ENCODE measurements around the gene RECK. TPM values are rescaled to one million over a fixed set of nuclear protein-coding genes. Genes with fewer than 3 reads are reported as not detected.

The RECK gene
- total RNA-seq, 3 donors from 2014 or later = 2.1 to 13.0 (median 3.7) TPM

- intact Hi-C loops (cut with DNase I, micrococcal nuclease) = loop anchor here (5.0 kb wide), 1 partner anchor 67 kb away; no protein-coding TSS in a partner anchor
- DNase-seq = no peak
- no peaks in the 10 kb centered on the region for H3K36me3 ChIP-seq (ENCODE audit: low read depth)
- H3K4me3 ChIP-seq = no peak within 1 kb of the TSS
- TF ChIP-seq CTCF (IDR thresholded peaks at IDR 0.05) = no peak
- peaks cover 5% of the 10 kb centered on the region for H3K4me1 ChIP-seq (ENCODE audit: low read depth)
- no peak for ATAC-seq
- no peaks in the 10 kb centered on the region for H3K9me3 ChIP-seq
Observed at GRCh38 chr9:36169166-36169565, 132.5 kb downstream of the RECK start, which contains the start of gene CCIN. Gene CCIN, plus strand, starts transcription at chr9:36169388. Its CDS starts 115 bp downstream, at chr9:36169503.

DNA sequence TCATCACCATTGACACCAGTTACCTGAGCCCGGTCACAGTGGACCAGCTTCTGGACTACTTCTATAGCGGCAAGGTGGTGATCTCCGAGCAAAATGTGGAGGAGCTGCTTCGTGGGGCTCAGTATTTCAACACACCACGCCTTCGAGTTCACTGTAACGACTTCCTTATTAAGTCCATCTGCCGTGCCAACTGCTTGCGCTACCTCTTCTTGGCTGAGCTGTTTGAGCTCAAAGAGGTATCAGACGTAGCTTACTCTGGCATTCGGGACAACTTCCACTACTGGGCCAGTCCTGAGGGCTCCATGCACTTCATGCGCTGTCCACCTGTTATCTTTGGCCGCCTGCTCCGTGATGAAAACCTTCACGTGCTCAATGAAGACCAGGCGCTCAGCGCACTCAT is 133.0 kb downstream of the RECK start:
- DNase-seq = no peak
- intact Hi-C loops (cut with DNase I, micrococcal nuclease) = loop anchor here (5.0 kb wide), 1 partner anchor 67 kb away; no protein-coding TSS in a partner anchor
- no peak for TF ChIP-seq CTCF (IDR thresholded peaks at IDR 0.05)

GRCh38 chr9:36170531-36170930 is 133.8 kb downstream of the RECK start:
- no peak for DNase-seq
- no peak for ATAC-seq
- no peaks in the 10 kb centered on the region for H3K36me3 ChIP-seq (ENCODE audit: low read depth)
- no peaks in the 10 kb centered on the region for H3K9me3 ChIP-seq
- no peak overlapping the region for H3K4me3 ChIP-seq
- TF ChIP-seq CTCF (IDR thresholded peaks at IDR 0.05) = no peak
- intact Hi-C loops (cut with DNase I, micrococcal nuclease) = no loop called here
- peaks cover 5% of the 10 kb centered on the region for H3K4me1 ChIP-seq (ENCODE audit: low read depth)

More for the DNA sequence above, 133.0 kb downstream of the RECK start:
- Histone ChIP-seq H3K9me3 (no peaks in the 10 kb centered on the region), H3K4me1 (ENCODE audit: low read depth) (peaks cover 5% of the 10 kb centered on the region), H3K4me3 (no peak overlapping the region), H3K36me3 (ENCODE audit: low read depth) (no peaks in the 10 kb centered on the region)
- no peak for ATAC-seq

DNA sequence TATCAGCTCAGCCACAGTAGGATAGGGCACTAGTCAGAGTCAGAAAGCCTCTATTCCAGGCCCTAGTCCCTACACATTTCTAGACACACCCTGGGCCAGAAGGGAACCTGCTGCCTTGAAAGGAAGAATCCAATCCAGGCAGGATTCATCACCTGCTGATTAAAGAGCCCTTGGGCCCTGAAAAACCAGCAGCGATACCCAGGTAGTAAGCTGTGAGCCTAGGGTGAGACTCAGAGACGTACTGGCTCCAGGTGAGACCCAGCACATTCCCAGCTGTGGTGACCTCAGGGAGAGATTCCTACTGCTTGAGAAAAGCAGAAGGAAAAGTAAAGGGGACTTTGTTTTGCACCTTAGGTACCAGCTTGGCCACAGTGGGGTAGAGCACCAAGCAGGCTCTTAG is 137.1 kb downstream of the RECK start:
- Histone ChIP-seq H3K9me3 (no peaks in the 10 kb centered on the region), H3K4me1 (ENCODE audit: low read depth) (no peaks in the 10 kb centered on the region), H3K4me3 (no peak overlapping the region), H3K36me3 (ENCODE audit: low read depth) (no peaks in the 10 kb centered on the region)
- intact Hi-C loops (cut with DNase I, micrococcal nuclease) = no loop called here
- no peak for ATAC-seq
- no peak for DNase-seq
- TF ChIP-seq CTCF (IDR thresholded peaks at IDR 0.05) = no peak

Other genes with a start within 250 kb of the RECK start
- gene NPR2, start 245.3 kb upstream of the RECK start, total RNA-seq = 10 to 100 TPM in 2 of 3 donors, 1 to 10 TPM in 1; 8.8 to 31.8 (median 12.0) TPM
- gene SPAG8, start 224.7 kb upstream of the RECK start, total RNA-seq = 1 to 10 TPM in 1 of 3 donors, under 1 TPM in 2; 0.84 to 2.5 (median 0.92) TPM
- gene HINT2, start 221.9 kb upstream of the RECK start, total RNA-seq = 10 to 100 TPM; 38.9 to 68.6 (median 54.6) TPM
- under 1 TPM in 2 of 3 donors, not detected in 1; 0.41 to 0.43 TPM for gene FAM221B, start 208.2 kb upstream of the RECK start, total RNA-seq
- gene TMEM8B, start 207.7 kb upstream of the RECK start, total RNA-seq = 10 to 100 TPM; 12.4 to 22.8 (median 18.9) TPM
- gene OR13J1, start 166.5 kb upstream of the RECK start, total RNA-seq = not detected
- 100 to 1,000 TPM in 1 of 3 donors, 10 to 100 TPM in 2; 24.8 to 161 (median 82.1) TPM for gene HRCT1, start 130.7 kb upstream of the RECK start, total RNA-seq
- 1 to 10 TPM; 2.0 to 2.9 (median 2.0) TPM for gene SPAAR, start 127.4 kb upstream of the RECK start, total RNA-seq
- not detected for gene OR2S2, start 78.8 kb upstream of the RECK start, total RNA-seq
- 10 to 100 TPM; 28.1 to 58.4 (median 37.5) TPM for gene GLIPR2, start 99.8 kb downstream of the RECK start, total RNA-seq
- gene CCIN, start 132.5 kb downstream of the RECK start, total RNA-seq = under 1 TPM in 1 of 3 donors, not detected in 2; 0.25 TPM
- gene CLTA, start 154.0 kb downstream of the RECK start, total RNA-seq = 100 to 1,000 TPM; 165 to 206 (median 174) TPM
- 100 to 1,000 TPM in 1 of 3 donors, 10 to 100 TPM in 2; 56.6 to 107 (median 93.0) TPM for gene GNE, start 221.5 kb downstream of the RECK start, total RNA-seq